Retinal pigment epithelial cell (primary cell): Measurements from ENCODE around the gene ASGR2.
"Not testable (repeated sequence)": the region's sequence is repeated elsewhere in the genome, so short reads cannot be mapped to it uniquely, and the experiment has no call there.

Experiments
- DNase-seq: peaks from one replicate; pipeline ENCODE4 v3.0.0-alpha.2; 2010; ENCODE audit warnings: low read depth
- H3K4me3 ChIP-seq: 2 replicates; pipeline ENCODE4 v1.5.1; 2011; ENCODE audit warnings: mild to moderate bottlenecking, low read length, control low read depth, moderate library complexity
- TF ChIP-seq, protein P1 (sequence below): conservative IDR thresholded peaks from 2 replicates; pipeline ENCODE4 v1.5.1; 2011; ENCODE audit warnings: low read depth, low read length, control low read depth, inconsistent platforms

Gene ASGR2

DNA sequence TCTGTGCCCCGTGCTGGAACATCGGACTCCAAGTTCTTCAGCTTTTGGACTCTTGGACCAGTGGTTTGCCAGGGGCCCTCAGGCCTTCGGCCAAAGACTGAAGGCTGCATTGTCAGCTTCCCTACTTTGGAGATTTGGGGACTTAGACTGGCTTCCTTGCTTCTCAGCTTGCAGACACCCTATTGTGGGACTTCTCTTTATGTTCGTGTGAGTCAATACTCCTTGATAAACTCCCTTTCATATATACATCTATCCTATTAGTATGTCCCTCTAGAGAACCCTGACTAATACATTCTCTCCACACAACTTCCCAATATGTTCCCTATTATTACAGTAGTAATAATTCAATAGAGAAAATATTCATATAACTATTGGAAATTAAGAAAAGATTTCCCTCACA, 9.2 kb upstream of the ASGR2 start:
- DNase-seq = no peak
- TF ChIP-seq, protein P1, sequence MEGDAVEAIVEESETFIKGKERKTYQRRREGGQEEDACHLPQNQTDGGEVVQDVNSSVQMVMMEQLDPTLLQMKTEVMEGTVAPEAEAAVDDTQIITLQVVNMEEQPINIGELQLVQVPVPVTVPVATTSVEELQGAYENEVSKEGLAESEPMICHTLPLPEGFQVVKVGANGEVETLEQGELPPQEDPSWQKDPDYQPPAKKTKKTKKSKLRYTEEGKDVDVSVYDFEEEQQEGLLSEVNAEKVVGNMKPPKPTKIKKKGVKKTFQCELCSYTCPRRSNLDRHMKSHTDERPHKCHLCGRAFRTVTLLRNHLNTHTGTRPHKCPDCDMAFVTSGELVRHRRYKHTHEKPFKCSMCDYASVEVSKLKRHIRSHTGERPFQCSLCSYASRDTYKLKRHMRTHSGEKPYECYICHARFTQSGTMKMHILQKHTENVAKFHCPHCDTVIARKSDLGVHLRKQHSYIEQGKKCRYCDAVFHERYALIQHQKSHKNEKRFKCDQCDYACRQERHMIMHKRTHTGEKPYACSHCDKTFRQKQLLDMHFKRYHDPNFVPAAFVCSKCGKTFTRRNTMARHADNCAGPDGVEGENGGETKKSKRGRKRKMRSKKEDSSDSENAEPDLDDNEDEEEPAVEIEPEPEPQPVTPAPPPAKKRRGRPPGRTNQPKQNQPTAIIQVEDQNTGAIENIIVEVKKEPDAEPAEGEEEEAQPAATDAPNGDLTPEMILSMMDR = no peak
- H3K4me3 ChIP-seq = no peak overlapping the region

DNA sequence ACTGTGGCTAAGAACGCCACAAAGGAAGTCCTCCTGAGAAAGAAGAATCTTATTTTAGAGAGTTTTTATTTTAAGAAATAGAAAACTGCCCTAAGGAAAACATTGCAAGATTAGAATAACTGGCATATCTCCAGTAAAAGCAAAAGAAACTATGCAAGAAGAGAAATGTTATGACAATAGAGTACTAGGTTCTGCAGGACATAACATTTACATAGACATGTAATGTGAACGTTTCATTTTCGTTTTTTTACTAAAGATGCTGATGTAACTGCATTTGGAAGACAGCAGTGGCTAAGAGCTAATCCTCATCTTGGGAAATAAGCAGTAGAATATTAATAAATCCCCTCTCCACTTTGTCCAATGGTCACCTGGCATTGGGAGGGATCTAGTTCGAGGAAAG, 7.8 kb upstream of the ASGR2 start:
- no peak overlapping the region for H3K4me3 ChIP-seq
- TF ChIP-seq, protein P1 = no peak
- no peak for DNase-seq

DNA sequence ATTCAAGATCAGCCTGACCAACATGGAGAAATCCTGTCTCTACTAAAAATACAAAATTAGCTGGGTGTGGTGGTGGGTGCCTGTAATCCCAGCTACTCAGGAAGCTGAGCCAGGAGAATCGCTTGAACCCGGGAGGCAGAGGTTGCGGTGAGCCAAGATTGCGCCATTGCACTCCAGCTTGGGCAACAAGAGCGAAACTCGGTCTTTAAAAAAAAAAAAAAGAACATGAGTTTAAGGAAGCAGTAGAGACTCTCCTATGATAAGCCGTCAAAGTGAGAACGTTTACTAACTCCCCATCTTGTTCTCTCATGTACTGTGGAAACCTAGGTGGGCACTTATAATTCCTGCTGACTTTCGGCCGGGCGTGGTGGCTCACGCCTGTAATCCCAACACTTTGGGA, 6.0 kb upstream of the ASGR2 start:
- not testable (repeated sequence) for DNase-seq, H3K4me3 ChIP-seq

DNA sequence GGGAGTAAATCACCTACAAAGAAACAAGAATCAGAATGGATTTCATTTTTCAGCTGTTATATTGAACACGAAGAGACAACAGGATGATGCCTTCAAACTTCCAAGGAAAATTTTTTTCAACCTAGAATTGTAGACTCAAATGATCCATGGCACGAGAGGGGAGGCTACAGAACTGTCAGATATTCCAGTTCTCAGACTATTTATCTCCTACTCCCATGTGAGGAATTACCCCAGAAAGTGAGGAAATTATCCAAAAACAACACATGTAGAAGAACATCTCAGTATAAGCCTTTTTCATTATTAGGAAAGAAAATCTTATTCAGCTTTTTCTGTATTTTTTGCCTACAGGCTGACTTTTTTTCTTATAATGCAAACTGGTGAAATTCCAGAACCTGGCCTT, 5.5 kb upstream of the ASGR2 start:
- TF ChIP-seq, protein P1 = no peak
- DNase-seq = no peak
- H3K4me3 ChIP-seq = no peak overlapping the region

DNA sequence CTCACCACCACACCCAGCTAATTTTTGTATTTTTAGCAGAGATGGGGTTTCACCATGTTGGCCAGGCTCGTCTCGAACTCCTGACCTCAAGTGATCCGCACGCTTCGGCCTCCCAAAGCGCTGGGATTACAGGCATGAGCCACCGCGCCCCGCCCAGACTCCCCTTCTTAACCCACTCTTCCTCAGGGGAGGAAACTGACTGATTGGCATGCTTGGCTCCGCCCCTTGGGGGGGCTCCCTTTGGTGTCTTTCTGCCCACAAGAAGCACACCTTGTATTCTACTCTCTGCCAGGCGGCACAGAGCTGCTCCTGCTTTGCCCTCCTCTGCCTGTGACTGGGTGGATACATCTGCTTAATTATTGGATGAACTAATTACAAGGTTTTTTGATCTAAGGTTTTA, 4.7 kb upstream of the ASGR2 start:
- no peak overlapping the region for H3K4me3 ChIP-seq
- DNase-seq = no peak
- TF ChIP-seq, protein P1 = no peak

DNA sequence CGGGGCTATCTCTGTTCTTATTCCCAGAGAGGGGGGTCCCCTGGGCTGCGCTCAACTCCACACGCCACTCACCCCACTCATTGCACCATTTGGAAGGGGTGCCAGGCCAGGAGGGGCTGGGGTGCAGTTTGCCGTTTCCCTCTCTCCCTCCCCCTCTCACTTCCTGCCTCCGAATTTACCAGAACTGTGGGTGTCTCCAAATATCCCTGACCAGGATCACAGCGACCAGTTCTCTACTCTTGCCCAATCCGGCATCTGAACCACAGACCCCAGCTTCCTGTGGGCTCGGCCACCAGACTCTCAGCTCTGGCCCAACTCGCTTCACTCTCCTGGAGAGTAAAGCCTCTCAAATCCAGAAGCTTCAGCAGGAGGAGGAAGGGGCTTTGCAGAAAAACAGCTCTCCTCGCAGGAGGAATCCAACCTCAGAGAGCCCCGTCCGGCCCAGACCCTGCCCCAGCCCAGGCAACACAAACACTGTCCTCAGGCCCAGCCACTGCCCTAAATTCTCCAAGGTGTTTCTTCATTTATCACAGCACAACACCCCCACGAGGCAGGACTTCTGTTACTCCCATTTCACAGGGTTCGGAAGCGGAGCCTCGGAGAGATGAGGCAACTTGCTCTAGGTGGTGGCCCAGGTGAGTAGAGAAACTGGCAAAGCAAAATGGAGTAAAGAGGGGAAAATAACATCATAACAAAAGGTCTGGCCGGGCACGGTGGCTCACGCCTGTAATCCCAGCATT, 423 bp upstream of the ASGR2 start:
- no peak overlapping the region for H3K4me3 ChIP-seq
- TF ChIP-seq, protein P1 = no peak
- no peak for DNase-seq

DNA sequence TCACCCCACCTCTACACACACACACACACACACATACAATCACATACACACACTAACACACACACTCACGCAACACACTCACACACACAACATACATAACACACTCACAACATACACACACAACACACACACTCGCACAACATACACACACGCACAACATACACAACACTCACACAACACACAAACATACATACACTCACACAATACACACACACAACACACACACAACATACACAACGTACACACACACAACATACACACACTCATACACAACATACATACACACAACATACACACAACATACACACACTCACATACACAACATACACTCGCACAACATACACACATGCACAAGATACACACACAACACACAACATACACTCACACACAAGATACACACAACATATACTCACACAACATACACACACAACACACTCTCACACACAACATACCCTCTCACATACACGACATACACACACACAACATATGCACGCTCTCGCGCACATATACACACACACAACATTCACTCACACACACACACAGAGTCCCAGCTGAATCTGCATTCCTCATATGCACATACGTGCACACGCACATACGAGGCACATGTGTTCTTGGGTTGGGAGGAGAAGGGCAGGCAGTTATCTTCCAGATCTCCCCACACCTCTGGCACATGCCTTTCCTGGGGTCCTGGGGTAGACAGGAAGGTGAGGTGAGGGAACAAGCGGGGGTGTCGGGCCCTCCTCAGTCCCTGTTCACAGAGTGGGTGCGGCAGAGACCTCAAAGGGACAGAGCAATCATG, 1.1 kb downstream of the ASGR2 start:
- H3K4me3 ChIP-seq = no peak overlapping the region
- DNase-seq = no peak
- TF ChIP-seq, protein P1 = no peak
